B cell (primary cell): ENCODE results near the gene STIM1. TPM values are rescaled to one million over a fixed set of nuclear protein-coding genes. Genes with fewer than 3 reads are reported as not detected.

Experiments
- ATAC-seq: fragments of 200-7000 bp; cut with Tn5 transposase; one replicate; pipeline ENCODE4 v1.10.0; 2021; ENCODE audit warnings: low read depth, mild to moderate bottlenecking, moderate number of reproducible peaks, moderate library complexity
- CTCF ChIA-PET: fragments of 350-600 bp; sonication (Branson Sonifier 250); formaldehyde crosslinking; loops from one replicate; lab custom pipeline; 2021; ENCODE audit warnings: antibody characterized with exemption, inconsistent platforms; lab: Charles Lee
- POLR2A ChIA-PET: fragments of 350-600 bp; sonication (Branson Sonifier 250); formaldehyde crosslinking; loops from one replicate; lab custom pipeline; 2021; ENCODE audit warnings: antibody characterized with exemption; lab: Charles Lee
- DNase-seq: peaks from one replicate; pipeline ENCODE4 v3.0.0; 2013
- H2AFZ ChIP-seq: 2 replicates; pipeline ENCODE4 v1.6.1; 2012; ENCODE audit warnings: mild to moderate bottlenecking, low read depth, low read length; ENCODE audit not compliant: insufficient read depth, poor library complexity, severe bottlenecking
- H3K27ac ChIP-seq, 2 donors: 1 replicate in 1 of 2; 2 replicates in 1 of 2; pipeline ENCODE4 v1.5.1; 2012 to 2013; ENCODE audit warnings: low read length in 2 of 2, mild to moderate bottlenecking in 2 of 2, moderate library complexity in 1 of 2
- H3K27me3 ChIP-seq, 4 experiments: fragments of 200-600 bp in 1 of 4; sonication (generic) in 1 of 4; replicated peaks in 1 of 4; 1 replicate in 2 of 4; 2 replicates in 2 of 4; pipeline versions ENCODE4 v1.6.1 to v1.7.0; 2013 to 2016; ENCODE audit warnings: low read length in 3 of 4, mild to moderate bottlenecking in 2 of 4, mixed read lengths in 1 of 4, moderate library complexity in 1 of 4; ENCODE audit not compliant: insufficient read depth in 4 of 4, control insufficient read depth in 3 of 4; ENCODE audit errors: control extremely low read depth in 1 of 4
- H3K36me3 ChIP-seq, 2 experiments: replicated peaks in 1 of 2; 1 replicate in 1 of 2; 2 replicates in 1 of 2; pipeline versions ENCODE4 v1.6.1 to v1.7.1; 2013; ENCODE audit warnings: low read length in 1 of 2; ENCODE audit not compliant: insufficient read depth in 2 of 2, control insufficient read depth in 1 of 2; ENCODE audit errors: control extremely low read depth in 1 of 2, extremely low read depth in 1 of 2
- H3K4me1 ChIP-seq, 2 donors: fragments of 200-600 bp in 1 of 2; sonication (generic) in 1 of 2; 1 replicate in 1 of 2; 2 replicates in 1 of 2; pipeline versions ENCODE4 v1.5.1 to v1.6.1; 2013 to 2017; ENCODE audit warnings: low read length in 2 of 2; ENCODE audit not compliant: control insufficient read depth in 2 of 2, insufficient read depth in 2 of 2
- H3K4me2 ChIP-seq: replicated peaks from 2 replicates; pipeline ENCODE3; 2012; ENCODE audit warnings: mild to moderate bottlenecking, low read depth, low read length; ENCODE audit not compliant: poor library complexity, severe bottlenecking
- H3K4me3 ChIP-seq, 5 experiments: fragments of 200-600 bp in 1 of 5; sonication (generic) in 1 of 5; 1 replicate in 3 of 5; 2 replicates in 2 of 5; pipeline versions ENCODE4 v1.5.1 to v1.7.0; 2011 to 2016; ENCODE audit warnings: low read length in 4 of 5, mild to moderate bottlenecking in 4 of 5, low read depth in 2 of 5, control low read depth in 1 of 5, moderate library complexity in 1 of 5; ENCODE audit not compliant: insufficient read depth in 1 of 5; ENCODE audit errors: control extremely low read depth in 1 of 5, extremely low read depth in 1 of 5
- H3K79me2 ChIP-seq: fragments of 200-600 bp; sonication (generic); one replicate; pipeline ENCODE4 v1.6.0; 2016; ENCODE audit warnings: low read length; ENCODE audit not compliant: control insufficient read depth, insufficient read depth
- H3K9ac ChIP-seq: fragments of 200-600 bp; sonication (generic); 2 replicates; pipeline ENCODE4 v1.6.1; 2017; ENCODE audit warnings: mild to moderate bottlenecking, low read length, moderate library complexity
- H3K9me3 ChIP-seq, 3 donors: one replicate each; pipeline versions ENCODE4 v1.6.1 to v1.7.1; 2013; ENCODE audit warnings: low read length in 2 of 3; ENCODE audit not compliant: control insufficient read depth in 2 of 3, insufficient read depth in 1 of 3; ENCODE audit errors: control extremely low read depth in 1 of 3
- H4K20me1 ChIP-seq: 2 replicates; pipeline ENCODE4 v1.6.0; 2012; ENCODE audit warnings: mild to moderate bottlenecking, low read length; ENCODE audit not compliant: insufficient read depth, control insufficient read depth, poor library complexity, severe bottlenecking
- H3K27ac Mint-ChIP-seq: one replicate; pipeline ENCODE4 v1.8.0; 2021; ENCODE audit warnings: mixed read lengths
- H3K27me3 Mint-ChIP-seq: one replicate; pipeline ENCODE4 v1.8.0; 2021; ENCODE audit warnings: mixed read lengths
- H3K4me1 Mint-ChIP-seq: one replicate; pipeline ENCODE4 v1.8.0; 2021; ENCODE audit warnings: mixed read lengths
- H3K4me3 Mint-ChIP-seq: one replicate; pipeline ENCODE4 v1.8.0; 2021; ENCODE audit warnings: mixed read lengths
- H3K9me3 Mint-ChIP-seq: one replicate; pipeline ENCODE4 v1.8.0; 2022; ENCODE audit warnings: mixed read lengths; ENCODE audit not compliant: insufficient read depth
- EZH2 ChIP-seq: IDR thresholded peaks from 2 replicates; pipeline ENCODE4 v1.6.1; 2012; ENCODE audit warnings: borderline replicate concordance, low read depth, mild to moderate bottlenecking, moderate library complexity, low read length; ENCODE audit not compliant: insufficient read depth, poor library complexity, severe bottlenecking
- WGBS: methylation state at CpG from one replicate; pipeline ENCODE4 v1.1.5; 2013; ENCODE audit warnings: missing lambda C conversion rate; ENCODE audit not compliant: insufficient coverage; 5-methylcytosine and 5-hydroxymethylcytosine counted together
- intact Hi-C: fragments of 100-400 bp; cut with micrococcal nuclease; formaldehyde crosslinking; loops from one replicate; pipeline ENCODE4 v1.10.0; 2022
- polyA plus RNA-seq: library from polyadenylated mRNA; depleted of rRNA; stranded (reverse); fragments of >200 nt; gene quantifications from 2 replicates; pipeline ENCODE4 v1.2.3, GENCODE V29; 2012
- total RNA-seq, 2 donors: library from RNA; stranded (reverse); fragments of 120-200 nt in 1 of 2; gene quantifications; 1 replicate in 1 of 2; 2 replicates in 1 of 2; pipeline versions ENCODE4 v1.2.3 to v1.2.4, GENCODE V29; 2013 to 2022
- TF ChIP-seq, protein P1 (sequence below): fragments of 200-600 bp; IDR thresholded peaks from one replicate; pipeline ENCODE4 v1.8.0; 2022; ENCODE audit warnings: antibody characterized with exemption, mild to moderate bottlenecking

The STIM1 gene
- total and polyA plus RNA-seq, 2 donors (not counting 1 experiment from before 2014, with no cell fraction given), result 59.4 to 76.7 TPM

DNA sequence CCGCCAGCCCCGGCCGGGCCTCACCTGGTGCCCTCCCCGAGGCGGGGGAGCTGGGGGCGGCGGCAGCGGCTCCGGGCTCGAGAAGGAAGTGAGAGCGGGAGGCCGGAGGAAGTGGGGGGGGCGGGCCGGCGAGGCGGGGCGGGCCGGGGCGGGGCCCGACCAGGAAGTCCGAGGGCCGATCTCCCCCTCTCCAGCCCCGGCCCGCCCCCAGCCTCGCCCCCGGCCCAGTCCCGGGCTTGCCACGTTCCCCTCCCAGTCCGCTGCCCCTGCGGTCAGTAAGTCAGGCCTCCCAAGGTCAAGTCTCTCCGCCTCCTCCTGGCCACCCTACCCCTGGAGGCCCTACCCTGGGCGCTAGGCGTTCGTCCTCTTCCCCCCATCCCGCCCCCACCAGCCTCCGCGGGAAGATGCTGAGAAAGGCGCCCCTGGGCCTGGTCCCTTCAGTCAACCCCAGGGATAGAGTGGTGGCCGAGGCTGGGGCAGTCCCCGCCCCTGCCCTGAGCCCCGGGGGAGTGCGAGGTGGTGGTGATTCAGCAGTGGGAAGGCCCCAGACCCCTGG is 14.5 kb upstream of the STIM1 start, which contains the start of gene RHOG:
Gene RHOG (minus strand): TSS at position 90 of the 556 bp plus-strand sequence. CDS start 12,821 bp downstream, outside the sequence.
- H3K4me1 ChIP-seq, result peaks cover 46 to 51% of the 10 kb centered on the region in 2 donors
- no peaks in the 10 kb centered on the region for H3K36me3 ChIP-seq
- H3K27ac Mint-ChIP-seq, result peak within 1 kb of the TSS; percentile 98
- H4K20me1 ChIP-seq, result peaks cover 40% of the 10 kb centered on the region
- no peaks in the 10 kb centered on the region for H3K9me3 Mint-ChIP-seq
- H3K4me3 Mint-ChIP-seq, result peak within 1 kb of the TSS; percentile 97
- 0% methylated on average over 11 of the region's 42 CpGs for WGBS
- peak; percentile 87 for DNase-seq
- H3K4me3 ChIP-seq, result peak within 1 kb of the TSS; percentile 73 to 97 (median 86)
- peaks cover 55% of the 10 kb centered on the region for H3K4me1 Mint-ChIP-seq
- peak within 1 kb of the TSS; percentile 98 for H3K4me2 ChIP-seq
- no peak for TF ChIP-seq EZH2
- TF ChIP-seq, protein P1, sequence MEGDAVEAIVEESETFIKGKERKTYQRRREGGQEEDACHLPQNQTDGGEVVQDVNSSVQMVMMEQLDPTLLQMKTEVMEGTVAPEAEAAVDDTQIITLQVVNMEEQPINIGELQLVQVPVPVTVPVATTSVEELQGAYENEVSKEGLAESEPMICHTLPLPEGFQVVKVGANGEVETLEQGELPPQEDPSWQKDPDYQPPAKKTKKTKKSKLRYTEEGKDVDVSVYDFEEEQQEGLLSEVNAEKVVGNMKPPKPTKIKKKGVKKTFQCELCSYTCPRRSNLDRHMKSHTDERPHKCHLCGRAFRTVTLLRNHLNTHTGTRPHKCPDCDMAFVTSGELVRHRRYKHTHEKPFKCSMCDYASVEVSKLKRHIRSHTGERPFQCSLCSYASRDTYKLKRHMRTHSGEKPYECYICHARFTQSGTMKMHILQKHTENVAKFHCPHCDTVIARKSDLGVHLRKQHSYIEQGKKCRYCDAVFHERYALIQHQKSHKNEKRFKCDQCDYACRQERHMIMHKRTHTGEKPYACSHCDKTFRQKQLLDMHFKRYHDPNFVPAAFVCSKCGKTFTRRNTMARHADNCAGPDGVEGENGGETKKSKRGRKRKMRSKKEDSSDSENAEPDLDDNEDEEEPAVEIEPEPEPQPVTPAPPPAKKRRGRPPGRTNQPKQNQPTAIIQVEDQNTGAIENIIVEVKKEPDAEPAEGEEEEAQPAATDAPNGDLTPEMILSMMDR, result no peak
- peak within 1 kb of the TSS; percentile 95 to 98 for H3K27ac ChIP-seq
- ATAC-seq, result peak; percentile 80
- no peaks in the 10 kb centered on the region for H3K27me3 ChIP-seq
- H3K27me3 Mint-ChIP-seq, result no peaks in the 10 kb centered on the region
- ChIA-PET POLR2A (interaction anchor here (0.6 to 2.6 kb wide), 18 partner anchors 9 to 1456 kb away, joined by 3 to 69 read pairs (median 6); partner anchors contain the start of genes NUP98, PGAP2 and STIM1), CTCF (interaction anchor here (0.6 to 28.7 kb wide), 30 partner anchors 10 to 256 kb away, joined by 3 to 819 read pairs (median 5); partner anchors contain the start of genes NUP98, PGAP2 and STIM1)
- H3K79me2 ChIP-seq, result peaks cover 51% of the 10 kb centered on the region
- peak within 1 kb of the TSS; percentile 88 for H3K9ac ChIP-seq
- no peaks in the 10 kb centered on the region for H3K9me3 ChIP-seq
- peak within 1 kb of the TSS; percentile 62 for H2AFZ ChIP-seq
- intact Hi-C loops, result loop anchor here (1.0 to 2.0 kb wide), 7 partner anchors 13 to 253 kb away; partner anchors contain the start of genes NUP98, PGAP2 and RRM1
